Hypothalamus (tissue), 51 donors: ENCODE results near the gene MCRIP2.
"Not testable (repeated sequence)": the region's sequence is repeated elsewhere in the genome, so short reads cannot be mapped to it uniquely, and the experiment has no call there.

ENCODE experiments used
- DNase-seq, 51 donors: peaks; one replicate each; lab custom pipeline; 2025; lab: John Stamatoyannopoulos, UW

The MCRIP2 gene

GRCh38 chr16:678858-679813 lies 37.5 kb downstream of the MCRIP2 start:
- DNase-seq = peak in 37 of 51 donors; percentile 13 to 79 (median 61)

GRCh38 chr16:679814-680624 lies 38.4 kb downstream of the MCRIP2 start, which contains the start of gene STUB1:
STUB1 (plus strand) TSS chr16:680410; CDS start chr16:680526, 116 bp downstream.
- DNase-seq = peak; percentile 46 to 96 (median 87)

- peak in 1 of 51 donors; percentile 53 for DNase-seq
These were observed 39.0 kb downstream of the MCRIP2 start for GRCh38 chr16:680625-680945.

- DNase-seq = peak in 1 of 51 donors; percentile 34
These were observed 39.5 kb downstream of the MCRIP2 start for GRCh38 chr16:680967-681745.

GRCh38 chr16:681746-682427 lies 40.3 kb downstream of the MCRIP2 start:
- DNase-seq = no peak

- no peak for DNase-seq
These were observed 41.1 kb downstream of the MCRIP2 start for GRCh38 chr16:682493-683395.

- peak in 1 of 51 donors; percentile 13 for DNase-seq
These were observed 41.9 kb downstream of the MCRIP2 start for GRCh38 chr16:683396-684070.

GRCh38 chr16:684071-684794 lies 42.6 kb downstream of the MCRIP2 start, which contains the start of gene JMJD8:
JMJD8 (minus strand) TSS chr16:684334; CDS start chr16:684319, 15 bp downstream.
- DNase-seq = peak; percentile 62 to 99 (median 94)

GRCh38 chr16:684961-685696 lies 43.5 kb downstream of the MCRIP2 start:
- no peak for DNase-seq

GRCh38 chr16:685967-686366 lies 44.3 kb downstream of the MCRIP2 start:
- peak in 1 of 51 donors; percentile 13 for DNase-seq

- no peak for DNase-seq
These were observed 45.0 kb downstream of the MCRIP2 start for GRCh38 chr16:686459-687260.

GRCh38 chr16:687499-687898 lies 45.9 kb downstream of the MCRIP2 start:
- no peak for DNase-seq

- no peak for DNase-seq
These were observed 47.7 kb downstream of the MCRIP2 start for GRCh38 chr16:689175-689897.

GRCh38 chr16:691242-691641 lies 49.6 kb downstream of the MCRIP2 start:
- DNase-seq = not testable (repeated sequence)

- DNase-seq = no peak
These were observed 50.9 kb downstream of the MCRIP2 start for GRCh38 chr16:692356-693108.
